CMK (cell line): ENCODE data around the gene SRGAP3.
A peak's percentile ranks its signal among the peaks of the same experiment; 100 is the strongest.

Experiments used
- DNase-seq: peaks from one replicate; pipeline ENCODE4 v3.0.0-alpha.2; 2010; ENCODE audit warnings: low read depth

The SRGAP3 gene

DNA sequence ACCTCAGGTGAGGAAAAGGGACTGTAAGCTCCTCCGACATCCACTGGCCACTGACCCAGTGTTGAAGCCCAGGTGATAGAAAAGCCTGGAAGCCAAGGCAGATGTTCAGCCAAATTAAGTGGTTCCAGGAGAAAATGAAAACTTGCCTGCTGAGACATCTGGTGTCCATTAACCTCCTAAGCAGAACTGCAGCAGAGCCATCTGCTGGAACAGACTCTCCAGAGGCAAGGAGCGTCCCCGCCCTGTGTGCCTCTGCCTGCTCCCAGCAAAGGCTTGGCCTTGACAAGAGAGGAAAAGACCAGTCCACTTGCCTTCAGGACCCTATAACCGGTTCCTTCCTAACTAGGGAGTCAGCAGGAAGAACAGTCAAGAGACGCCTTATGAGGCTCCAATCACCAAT lies 48.2 kb downstream of the SRGAP3 start:
- DNase-seq = no peak

DNA sequence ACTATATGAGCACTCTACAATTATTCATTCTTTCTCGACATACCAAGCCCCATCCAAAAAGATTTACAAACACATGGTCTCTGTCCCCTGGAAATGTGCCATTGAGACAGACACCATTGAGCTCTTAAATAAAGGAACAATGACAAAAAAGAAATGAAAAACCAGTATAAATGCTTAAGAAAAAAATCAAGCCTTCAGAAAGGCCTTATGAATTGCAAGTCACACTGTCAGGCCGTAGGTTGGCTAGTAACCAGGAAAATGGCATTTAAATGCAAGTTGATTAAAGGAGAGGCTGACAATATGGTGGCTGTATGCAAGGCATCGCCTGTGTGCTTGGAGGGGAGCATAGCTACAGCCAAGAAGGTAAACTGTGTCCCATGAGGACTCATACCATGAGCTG lies 49.7 kb downstream of the SRGAP3 start:
- no peak for DNase-seq

DNA sequence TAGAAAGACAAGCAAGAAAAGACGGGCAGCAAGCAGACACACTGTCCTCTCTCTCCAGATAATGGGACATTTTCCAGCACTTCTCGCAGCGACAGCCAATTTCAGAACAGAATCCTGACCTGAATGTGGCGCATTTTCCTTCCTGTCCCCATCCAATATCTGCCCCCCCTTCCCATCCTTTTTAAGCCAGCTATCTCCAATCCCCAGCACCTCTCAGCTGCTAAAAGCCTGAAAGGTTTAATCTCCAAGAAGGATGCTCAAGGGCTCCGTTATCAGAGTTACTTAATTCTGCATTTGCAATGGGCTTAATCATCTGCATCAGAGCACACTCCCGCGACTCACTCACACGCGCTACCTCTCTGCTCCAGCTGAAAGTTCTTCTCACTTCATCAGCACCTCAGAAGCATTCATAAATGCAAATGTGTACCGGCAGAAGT lies 50.5 kb downstream of the SRGAP3 start:
- DNase-seq = no peak

DNA sequence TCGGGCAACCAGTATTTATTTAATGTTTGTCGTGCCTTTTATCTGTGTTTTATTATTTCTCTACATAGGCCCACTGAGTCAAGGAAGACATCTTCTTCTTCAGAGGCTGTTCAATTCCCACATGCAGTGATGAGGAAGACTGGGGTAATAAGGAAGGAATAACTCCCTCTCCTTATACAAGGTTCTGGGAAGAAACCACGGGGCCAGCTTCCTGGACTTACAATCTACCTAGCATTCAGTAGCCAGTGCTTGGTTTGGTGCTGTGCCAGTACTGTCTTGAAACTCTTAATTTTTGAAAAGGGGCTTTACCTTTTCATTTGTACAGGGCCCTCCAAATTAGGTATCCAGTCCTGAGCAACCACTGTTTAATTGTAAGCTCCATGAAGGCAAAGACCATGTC lies 51.2 kb downstream of the SRGAP3 start:
- no peak for DNase-seq

DNA sequence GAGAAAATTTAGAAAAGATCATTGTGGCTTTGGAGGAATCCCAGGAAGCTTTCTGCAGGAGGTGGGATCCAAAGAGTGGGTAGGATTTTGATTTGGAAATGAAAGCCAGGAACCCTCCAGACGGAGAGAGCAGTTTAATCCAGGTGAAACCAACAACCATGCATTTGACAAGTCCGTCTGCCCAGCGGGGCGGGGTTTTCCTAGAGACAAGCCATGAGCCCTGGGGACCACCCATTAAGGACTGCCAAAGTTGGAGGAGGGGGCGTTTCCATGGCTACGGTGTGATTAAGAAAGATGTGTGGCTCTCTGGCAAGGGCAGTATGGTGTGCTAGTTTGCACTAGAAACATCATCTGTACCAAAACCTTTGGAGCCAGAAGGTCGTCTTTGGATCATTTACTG lies 53.4 kb downstream of the SRGAP3 start:
- DNase-seq = no peak

DNA sequence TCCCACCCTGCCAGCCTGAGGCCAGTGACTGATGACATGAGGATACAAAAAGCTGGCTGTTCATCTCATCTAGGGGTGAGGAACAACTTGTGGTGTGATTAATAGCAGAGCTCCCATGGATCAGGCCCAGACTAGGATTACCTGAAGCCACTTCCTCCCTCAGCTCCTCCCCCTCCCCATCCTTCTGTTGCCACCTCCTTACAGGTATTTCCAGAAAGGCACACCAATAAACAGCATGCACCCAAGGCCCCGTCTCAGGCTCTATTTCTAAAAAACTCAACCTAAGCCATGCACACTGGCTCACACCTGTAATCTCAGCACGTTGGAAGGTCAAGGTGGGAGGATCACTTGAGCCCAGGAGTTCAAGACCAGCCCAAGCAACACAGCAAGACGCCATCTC lies 54.1 kb downstream of the SRGAP3 start:
- DNase-seq = no peak

DNA sequence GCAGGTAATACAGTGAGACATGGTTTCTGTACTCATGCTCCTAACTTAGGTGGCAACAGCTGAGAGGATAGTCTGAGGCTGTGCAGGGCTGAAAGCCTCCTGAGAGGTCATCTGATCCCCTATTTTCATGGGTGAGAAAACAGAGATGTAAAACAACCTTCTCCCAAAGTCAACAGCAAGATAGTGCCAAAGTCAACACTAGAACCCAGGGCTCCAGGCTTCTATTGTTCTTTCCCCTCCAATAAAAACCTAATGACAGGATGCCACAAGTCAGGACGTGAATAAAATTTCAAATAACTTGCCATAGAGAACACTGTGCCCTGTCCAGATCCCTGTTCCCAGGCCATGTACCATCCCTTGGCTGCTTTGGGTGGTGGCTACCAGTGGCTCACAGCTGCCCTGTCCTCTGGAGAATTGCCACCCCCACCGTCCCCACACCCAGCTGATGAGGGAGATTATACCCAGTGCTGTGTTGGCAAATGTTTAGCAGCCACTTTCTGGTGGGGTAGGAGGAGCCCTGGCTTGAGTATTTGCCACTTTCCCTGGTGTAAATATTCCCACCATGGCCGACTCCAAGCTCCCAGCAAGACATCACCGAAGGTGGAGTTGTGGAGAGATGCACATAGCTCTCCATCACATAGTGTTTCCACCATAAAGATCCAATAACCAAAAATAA lies 54.8 kb downstream of the SRGAP3 start:
- DNase-seq = no peak

DNA sequence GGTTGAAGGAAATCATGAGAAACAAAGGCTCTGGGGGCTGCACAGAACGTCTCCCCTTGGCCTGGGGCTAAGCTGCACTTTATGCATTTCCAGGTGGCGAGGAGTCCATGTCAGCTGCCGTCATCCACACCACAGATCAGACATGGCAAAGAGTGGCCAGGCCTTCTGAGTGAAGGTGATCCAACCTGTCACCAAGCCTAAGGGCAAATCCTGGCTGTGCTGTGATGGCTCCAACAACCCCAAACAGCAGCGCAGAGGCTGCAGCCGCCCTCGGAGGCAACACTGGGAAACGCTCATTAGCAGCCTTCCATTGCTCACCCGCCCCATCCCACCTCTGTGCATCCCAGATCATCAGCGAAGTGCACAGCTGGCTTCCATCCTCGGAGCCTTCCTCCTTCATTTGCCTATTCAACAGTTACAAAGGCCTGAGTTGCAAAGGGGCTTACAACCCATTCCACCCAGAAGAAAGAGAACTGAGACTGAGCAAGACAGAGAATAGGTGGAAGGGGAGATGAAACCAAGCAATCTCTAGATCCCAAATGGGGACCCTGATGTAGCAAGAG lies 55.7 kb downstream of the SRGAP3 start:
- no peak for DNase-seq

DNA sequence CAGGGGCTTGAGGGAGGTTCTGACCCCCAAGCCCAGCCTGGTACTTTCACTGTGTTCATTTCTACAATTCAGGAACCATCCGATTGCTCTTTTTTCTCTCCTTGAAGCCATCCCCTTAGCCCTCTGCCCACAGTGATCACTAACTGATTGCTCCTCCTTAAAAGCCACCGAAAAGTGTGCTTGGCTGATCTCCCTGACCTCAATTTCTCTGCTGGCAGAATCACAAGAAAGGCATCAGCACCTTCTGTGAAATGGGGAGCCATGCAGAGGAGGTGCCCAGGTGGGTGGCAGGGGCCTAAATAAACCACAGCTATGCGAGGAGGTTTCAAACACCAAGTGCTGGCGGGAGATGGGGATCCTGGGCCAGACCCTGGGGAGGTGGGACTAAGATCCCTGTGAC lies 56.2 kb downstream of the SRGAP3 start:
- no peak for DNase-seq

DNA sequence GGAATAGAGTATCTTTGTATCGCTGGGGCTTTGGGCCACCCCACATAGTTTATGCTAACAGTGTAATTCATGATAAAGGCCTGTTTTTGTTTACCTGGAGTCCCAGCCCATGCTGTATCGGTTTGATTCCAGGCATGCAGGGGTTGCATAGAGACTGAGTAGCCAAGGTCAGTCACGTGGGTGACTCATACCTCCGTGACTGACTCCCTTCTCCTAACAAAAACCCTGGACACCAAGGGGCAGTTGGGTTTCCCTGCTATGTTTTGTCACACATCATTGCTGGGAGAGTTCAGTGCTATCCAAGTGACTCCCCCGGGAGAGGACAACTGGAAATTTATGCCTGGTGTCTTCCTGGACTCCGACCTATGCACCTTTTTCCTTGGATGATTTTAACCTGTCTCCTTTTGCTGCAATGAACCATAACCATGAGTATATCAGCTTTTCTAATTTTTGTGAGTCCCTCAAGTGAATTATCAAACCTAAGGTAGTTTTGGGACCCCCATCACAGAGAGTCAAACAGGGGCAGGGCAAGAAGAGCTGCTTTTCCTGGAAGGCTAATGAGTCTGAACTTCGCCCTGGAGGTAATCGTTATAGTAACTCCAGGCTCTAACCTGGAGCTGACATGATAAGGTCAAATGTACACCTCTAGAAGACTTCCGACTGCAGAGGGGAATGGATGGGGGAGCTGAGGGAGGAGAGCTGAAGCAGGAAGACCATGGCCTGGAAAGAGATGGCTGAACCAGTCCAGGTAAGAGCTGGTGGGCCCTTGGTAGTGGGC lies 57.0 kb downstream of the SRGAP3 start:
- no peak for DNase-seq

DNA sequence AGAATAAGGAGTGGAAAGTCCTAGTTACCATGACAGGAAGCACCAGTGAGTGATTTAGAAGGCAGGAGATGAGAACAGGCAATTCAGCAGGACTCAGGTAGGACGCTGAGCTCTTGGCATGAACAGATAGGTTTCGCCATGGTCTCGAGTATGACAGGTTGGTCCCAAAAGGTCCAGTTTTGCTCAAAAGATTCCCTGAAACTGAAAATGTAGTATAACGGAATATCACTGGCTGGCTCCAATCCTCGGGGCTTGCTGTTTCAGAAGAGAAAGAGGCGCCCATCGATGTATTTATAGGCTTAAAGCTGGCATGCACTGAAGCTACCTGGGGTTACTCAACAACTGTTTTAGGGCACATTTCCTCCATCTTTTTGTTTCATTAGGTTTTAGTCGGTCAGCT lies 59.2 kb downstream of the SRGAP3 start:
- DNase-seq = no peak

DNA sequence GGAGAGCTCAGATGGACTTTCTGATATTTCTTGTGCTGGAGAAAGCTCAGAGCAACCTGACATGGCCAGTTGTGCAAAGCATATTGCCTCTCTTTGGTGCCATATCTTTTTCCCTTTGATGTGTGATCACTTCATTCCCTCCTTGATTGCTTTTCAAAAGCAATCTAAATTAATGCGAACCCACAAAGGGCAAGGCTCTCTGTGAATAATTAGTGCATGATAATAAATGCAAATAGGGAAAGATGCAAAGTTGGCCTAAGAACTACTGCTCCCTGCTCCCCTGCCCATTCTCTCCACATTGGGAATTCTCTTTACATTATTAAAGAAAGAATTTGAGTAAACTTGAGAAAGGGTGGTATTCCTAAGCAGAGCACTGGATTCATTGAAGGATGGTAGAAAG lies 60.9 kb downstream of the SRGAP3 start:
- no peak for DNase-seq

DNA sequence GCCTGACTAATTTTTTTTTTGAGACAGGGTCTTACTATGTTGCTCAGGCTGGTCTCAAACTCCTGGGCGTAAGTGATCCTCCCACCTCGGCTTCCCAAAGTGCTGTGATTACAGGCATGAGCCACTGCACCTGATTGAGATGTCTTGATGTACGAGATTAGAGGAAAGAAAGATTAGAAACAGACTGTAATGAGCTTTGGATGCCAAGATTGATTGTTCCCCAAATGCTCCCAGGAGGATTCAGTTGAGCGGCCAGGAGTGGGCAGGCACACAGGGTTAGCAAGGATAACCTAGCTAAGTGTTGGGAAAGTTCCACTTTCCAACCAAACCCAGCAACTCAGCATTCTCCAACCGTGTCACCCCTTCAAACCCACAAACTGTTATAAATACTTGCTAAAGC lies 63.7 kb downstream of the SRGAP3 start:
- no peak for DNase-seq

DNA sequence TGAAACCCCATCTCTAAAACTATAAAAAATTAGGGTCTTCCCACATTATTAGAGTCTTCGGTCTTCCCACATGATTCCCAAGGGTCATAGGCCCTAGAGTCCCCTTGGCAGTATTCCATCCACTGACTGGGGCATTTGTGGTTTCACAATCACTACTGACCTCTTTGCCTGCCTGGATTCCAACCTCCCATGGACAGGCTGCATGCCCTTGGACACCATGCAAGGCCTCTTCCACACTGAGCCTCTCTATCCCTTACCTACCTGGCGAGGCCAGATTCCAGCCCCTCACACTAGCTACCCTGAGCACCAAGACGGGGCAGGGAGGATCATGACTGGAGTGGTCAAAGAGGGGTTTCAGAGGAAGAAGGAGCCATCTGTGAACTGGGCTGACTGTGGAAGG lies 64.4 kb downstream of the SRGAP3 start:
- no peak for DNase-seq

DNA sequence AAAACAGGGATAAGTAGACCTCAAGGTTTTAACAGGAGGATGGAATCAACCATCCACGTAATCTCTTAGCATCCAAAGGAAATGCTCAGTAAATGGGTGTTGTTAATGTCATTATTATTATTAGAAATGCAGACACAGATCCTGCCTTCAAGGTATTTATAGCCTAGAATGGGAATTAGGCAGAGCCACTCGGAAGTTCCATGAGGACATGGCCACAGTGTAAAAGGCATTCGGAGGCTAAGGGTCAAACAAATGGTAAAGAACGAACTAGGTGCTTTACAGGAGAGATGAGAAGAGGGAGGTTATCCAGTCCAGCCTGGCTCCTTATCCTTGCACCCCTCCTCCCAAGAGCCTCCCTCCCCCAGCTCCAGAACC lies 65.0 kb downstream of the SRGAP3 start:
- no peak for DNase-seq

DNA sequence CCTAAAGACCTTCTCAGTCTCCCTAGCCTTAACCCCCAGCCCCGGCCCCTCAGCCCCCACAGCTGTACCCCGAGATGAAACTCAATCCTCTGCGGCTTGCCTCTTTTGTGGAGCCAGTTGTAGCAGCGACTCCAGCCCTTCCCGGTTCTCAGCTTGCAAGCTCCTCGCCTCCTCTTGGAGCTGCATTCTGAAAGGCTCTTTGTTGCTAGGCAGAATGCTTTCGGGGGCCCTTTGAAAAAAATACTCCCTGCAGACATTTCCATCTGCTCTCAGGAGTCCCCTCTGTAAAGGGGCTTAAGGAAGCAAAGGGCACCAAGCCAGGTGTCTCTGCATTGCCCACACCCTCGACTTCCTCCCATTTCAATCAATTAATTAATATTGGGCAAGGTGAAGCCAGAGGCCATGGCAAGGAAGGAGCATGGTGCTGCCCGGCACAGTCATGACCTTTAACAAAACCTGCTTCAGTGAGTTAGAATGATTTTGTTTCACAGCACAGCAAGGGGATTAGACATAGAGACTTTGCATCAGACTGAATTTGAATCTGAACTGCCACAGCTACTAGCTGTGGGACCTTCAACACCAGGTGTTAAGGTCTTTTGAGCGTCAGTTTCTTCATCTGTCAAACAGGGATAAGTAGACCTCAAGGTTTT lies 65.5 kb downstream of the SRGAP3 start:
- no peak for DNase-seq

DNA sequence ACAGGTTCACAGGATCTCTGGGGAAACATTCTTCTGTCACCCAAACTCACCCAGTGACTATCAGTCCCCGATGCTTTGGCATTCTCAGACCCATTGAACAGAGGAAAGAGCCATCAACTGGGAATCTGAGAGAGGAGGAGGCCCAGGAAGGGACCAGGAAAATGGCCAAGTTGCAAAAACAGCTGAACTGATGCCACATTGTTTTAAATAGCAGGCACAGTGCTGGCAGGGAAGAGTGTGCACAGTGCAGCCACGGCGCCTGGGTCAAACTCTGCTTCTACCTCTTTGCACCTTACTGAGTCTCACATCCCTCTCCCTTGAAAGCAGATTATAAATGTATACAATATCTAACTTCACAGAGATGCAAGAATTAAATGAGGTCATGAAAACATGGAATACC lies 66.4 kb downstream of the SRGAP3 start:
- DNase-seq = no peak

DNA sequence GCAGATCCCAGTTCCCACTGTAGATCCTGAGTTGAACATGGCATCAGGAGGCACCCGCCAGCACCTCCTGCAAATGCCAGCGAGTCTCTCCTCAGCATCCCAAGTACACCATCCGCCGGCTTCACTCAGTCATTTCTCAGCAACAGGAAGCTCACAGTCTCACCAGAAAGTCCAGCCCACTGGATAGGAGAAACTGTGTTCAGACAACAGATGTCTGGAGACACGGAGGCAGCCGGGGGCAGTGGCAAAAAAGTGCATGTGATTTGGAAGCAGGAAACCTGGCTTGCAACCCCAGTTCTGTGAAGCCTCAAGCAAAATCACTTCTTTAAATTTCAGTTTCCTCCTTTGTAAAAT lies 68.7 kb downstream of the SRGAP3 start:
- no peak for DNase-seq

DNA sequence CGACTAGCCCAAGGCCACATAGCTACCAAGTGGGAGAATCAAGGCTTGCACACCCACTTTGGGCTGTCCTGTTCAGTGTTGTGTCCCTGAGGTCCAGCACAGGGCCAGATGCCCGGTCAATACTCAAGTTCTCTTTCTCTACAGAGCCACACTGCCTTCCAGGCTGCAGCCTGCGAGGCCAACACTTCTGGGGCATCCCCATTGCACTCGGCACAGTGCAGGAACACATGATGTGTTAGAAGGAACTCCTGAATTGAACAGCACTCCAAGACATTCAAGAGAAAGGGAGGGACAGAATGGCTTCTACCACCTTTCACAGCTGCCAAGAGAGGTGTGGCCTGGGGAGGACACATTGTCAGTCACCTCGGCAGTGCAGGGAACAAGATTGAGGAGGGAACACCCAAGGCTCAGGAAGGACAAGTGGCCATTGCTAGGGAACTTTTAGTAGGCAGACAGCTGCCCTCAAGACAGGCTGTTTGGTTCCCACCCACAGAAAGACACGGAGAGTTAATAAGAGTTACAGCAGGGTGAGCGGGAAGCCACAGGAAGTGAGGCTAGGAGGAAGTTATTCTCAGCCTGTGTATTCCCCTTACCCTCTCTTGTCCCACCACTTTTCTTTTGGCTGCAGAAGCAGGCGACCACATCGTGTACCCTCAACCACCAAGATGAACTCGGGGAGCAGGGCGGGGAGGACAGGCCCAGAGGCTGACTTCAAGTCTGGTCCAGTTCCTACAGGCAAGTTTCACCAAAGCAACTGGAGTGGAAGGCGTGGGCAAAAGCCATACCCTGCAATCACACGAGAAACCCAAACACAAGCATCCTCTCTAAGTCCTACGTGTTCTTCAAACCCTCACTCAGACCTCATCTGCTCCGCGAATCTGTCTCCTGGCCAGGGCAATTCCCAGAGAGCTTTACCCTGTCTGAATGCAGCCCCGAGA lies 69.4 kb downstream of the SRGAP3 start:
- DNase-seq = peak; percentile 12

DNA sequence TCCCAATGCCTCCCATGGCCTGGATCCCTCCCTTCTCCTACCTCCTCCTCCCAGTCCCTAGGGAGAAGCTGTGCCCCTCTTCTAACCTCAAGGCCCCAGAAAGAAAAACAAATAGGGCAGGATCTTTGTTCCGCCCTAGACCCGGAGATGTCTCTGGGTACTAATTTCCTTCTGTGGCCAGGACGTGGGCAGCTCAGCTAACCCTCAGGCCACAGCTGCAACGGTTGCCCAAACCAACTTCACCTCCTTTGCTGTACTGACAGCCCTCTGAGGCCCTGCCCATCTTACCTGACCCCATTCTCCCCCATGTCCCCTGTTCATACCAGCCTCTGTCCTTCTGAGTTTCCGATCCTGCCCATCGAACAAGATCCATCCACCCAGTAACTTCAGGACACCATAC lies 70.7 kb downstream of the SRGAP3 start:
- no peak for DNase-seq

DNA sequence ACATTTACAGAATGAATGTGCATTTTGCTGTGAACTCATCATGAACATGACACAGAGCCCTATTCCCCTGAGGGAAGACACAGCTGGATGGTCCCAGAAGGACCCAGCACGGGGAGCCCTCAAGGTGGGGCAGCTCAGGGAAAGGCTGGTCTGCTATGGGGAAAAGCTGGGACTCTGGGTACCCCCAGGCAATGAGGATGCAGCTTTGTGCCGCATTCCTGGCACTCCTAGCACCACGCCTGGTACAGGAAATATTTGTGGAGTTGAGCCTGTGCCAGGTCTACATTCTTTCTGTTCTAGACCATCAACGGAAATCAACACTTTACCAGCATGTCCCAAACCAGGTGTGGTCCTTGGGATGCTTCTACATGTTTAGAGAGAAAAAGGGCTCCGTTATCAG lies 74.0 kb downstream of the SRGAP3 start:
- DNase-seq = no peak

DNA sequence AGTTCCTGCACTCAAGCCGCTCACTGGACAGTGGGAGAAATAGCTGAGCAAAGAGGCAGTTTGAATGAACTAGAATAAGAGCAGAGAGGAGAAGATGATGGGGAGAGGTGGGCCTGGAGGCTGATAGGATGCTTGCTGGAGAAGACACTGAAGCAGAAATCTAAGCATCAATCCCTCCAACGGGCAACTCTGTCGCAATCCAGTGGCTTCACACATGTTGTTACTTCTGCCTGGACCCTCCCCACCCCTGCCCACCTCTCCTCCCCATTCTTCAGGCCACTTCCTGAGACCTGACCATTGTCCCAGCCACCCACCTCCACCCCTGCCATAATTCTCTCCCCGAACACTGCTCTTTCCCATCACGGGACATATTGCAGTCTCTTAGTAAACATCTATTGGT lies 76.0 kb downstream of the SRGAP3 start:
- no peak for DNase-seq
